Immature natural killer cell (primary cell): ENCODE measurements around the gene GARIN5B. TPM values are rescaled to one million over a fixed set of nuclear protein-coding genes. Genes with fewer than 3 reads are reported as not detected.

Experiments
- DNase-seq, 3 donors: peaks; one replicate each; pipeline ENCODE4 v3.0.0; 2022; ENCODE audit warnings: mixed read lengths in 1 of 3
- H3K27ac Mint-ChIP-seq, 6 donors: one replicate each; pipeline ENCODE4 v1.8.0; 2020; ENCODE audit warnings: mixed read lengths in 6 of 6, mild to moderate bottlenecking in 5 of 6, inconsistent platforms in 4 of 6, moderate library complexity in 3 of 6
- H3K27me3 Mint-ChIP-seq, 3 donors: one replicate each; pipeline ENCODE4 v1.8.0; 2020 to 2021; ENCODE audit warnings: low read depth in 3 of 3, mild to moderate bottlenecking in 3 of 3, mixed read lengths in 3 of 3, moderate library complexity in 3 of 3, inconsistent platforms in 1 of 3
- H3K36me3 Mint-ChIP-seq, 3 donors: one replicate each; pipeline ENCODE4 v1.8.0; 2020; ENCODE audit warnings: mixed read lengths in 3 of 3, inconsistent platforms in 2 of 3, mild to moderate bottlenecking in 2 of 3
- H3K4me1 Mint-ChIP-seq, 2 donors: one replicate each; pipeline ENCODE4 v1.8.0; 2020; ENCODE audit warnings: inconsistent platforms in 2 of 2, mild to moderate bottlenecking in 2 of 2, mixed read lengths in 2 of 2, moderate library complexity in 1 of 2
- H3K4me3 Mint-ChIP-seq, 5 donors: one replicate each; pipeline ENCODE4 v1.8.0; 2020; ENCODE audit warnings: mild to moderate bottlenecking in 5 of 5, mixed read lengths in 5 of 5, inconsistent platforms in 3 of 5, moderate library complexity in 3 of 5
- H3K9me3 Mint-ChIP-seq, 6 donors: one replicate each; pipeline ENCODE4 v1.8.0; 2020; ENCODE audit warnings: mild to moderate bottlenecking in 6 of 6, mixed read lengths in 6 of 6, inconsistent platforms in 4 of 6, moderate library complexity in 3 of 6
- polyA plus RNA-seq, 3 donors: library from polyadenylated mRNA; unstranded; fragments of 300-500 nt; fragmentation: Illumina TruSeq; gene quantifications; one replicate each; pipeline ENCODE4 v1.2.3, GENCODE V29; 2021

GARIN5B gene
- polyA plus RNA-seq, 3 donors from 2014 or later: not detected

DNA sequence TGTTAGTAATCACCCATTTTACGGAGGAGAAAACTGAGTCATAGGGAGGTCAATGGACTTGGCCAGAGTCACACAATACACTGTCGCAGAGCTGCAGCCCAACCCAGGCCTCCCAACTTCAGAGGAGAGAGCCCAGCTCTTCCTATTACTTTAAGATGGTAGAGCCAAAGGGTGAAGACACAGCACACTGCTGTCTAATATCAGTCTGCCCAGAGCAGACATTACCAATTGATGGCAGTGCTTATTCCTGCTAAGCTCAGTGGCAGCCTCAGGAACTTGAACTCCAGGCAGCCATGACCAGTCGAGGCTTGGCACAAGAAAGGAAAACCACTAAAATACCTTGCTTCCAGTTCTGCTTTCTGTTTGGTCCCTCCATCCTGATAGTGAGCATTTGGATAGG, 56.3 kb downstream of the GARIN5B start:
- Mint-ChIP-seq H3K4me3 (no peak overlapping the region), H3K27me3 (peaks cover 2 to 3% (median 3%) of the 10 kb centered on the region in 3 donors), H3K9me3 (no peaks in the 10 kb centered on the region), H3K36me3 (peaks cover 0 to 4% (median 0%) of the 10 kb centered on the region in 3 donors), H3K4me1 (peaks cover 4 to 6% of the 10 kb centered on the region in 2 donors), H3K27ac (no peak overlapping the region)
- DNase-seq: no peak

DNA sequence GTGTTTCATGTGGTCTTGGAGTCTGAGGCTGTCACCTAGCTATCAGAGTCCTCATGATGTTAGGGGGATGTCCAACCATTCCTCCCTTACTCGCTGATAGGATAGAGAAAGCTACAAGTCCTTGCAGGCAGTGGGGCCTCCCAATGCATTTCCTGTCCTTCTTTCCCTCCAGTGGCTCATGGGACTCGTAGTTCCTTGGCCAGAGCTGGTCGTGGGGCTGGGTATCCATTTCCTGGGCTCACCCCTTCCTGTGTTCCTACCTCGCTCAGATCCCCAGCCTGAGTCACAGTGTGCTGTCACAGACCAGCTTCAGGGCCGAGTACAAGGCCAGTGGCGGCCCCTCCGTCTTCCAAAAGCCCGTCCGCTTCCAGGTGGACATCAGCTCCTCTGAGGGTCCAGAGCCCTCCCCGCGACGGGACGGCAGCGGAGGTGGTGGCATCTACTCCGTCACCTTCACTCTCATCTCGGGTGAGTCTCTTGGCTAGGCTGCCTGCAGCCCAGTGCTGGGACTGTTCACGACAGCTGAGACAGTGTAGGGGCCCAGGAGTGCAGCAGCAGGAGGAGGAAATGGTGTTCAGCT, 57.0 kb downstream of the GARIN5B start:
- Mint-ChIP-seq H3K27ac (no peak overlapping the region), H3K4me1 (peaks cover 11% of the 10 kb centered on the region in 2 donors), H3K4me3 (no peak overlapping the region), H3K27me3 (peaks cover 4 to 5% (median 5%) of the 10 kb centered on the region in 3 donors), H3K36me3 (peaks cover 0 to 4% (median 0%) of the 10 kb centered on the region in 3 donors), H3K9me3 (no peaks in the 10 kb centered on the region)
- no peak for DNase-seq

DNA sequence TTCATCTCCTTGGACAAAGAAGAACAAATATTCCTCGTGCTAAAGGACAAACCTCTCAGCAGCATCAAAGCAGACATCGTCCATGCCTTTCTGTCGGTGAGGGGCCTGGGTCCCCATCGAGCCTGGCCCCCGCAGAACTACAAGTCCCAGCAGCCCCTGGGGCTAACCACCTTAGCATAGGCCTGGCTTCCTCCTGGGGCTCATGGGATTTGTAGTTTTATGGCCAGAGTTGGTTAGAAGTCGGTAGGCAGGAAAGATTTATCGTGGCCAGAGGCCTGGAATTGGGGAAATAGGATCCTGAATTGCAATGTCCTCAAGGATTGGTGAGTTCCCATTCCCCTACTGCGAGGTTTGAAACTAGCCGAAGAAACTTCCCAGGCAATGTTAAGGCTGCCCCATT, 57.6 kb downstream of the GARIN5B start:
- Mint-ChIP-seq H3K4me3 (peak overlapping the region in 1 of 5 donors; percentile 41), H3K36me3 (peaks cover 0 to 4% (median 0%) of the 10 kb centered on the region in 3 donors)

DNA sequence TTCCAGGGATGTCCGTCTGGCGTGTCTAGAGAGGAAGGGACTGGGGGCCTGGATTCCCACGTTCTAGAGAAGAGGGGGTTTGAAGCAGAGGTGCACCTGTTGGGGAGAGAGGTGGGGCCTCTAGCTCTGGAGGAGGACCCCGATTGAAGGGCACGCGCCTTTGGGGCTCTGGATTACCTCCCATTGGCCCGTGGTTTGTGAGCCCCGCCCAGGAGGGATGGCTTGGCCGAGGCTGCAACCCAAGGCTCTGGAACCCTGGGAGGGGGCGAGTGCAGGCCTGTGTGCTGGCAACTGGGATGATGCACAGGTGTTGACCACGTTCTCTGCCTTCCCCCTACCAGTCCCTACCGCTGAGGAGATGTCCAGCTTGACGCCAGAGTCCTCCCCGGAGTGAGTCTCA, 58.1 kb downstream of the GARIN5B start:
- Mint-ChIP-seq H3K4me3 (no peak overlapping the region), H3K4me1 (peaks cover 11 to 12% of the 10 kb centered on the region in 2 donors), H3K36me3 (no peaks in the 10 kb centered on the region), H3K27me3 (peaks cover 5 to 7% (median 5%) of the 10 kb centered on the region in 3 donors), H3K9me3 (no peaks in the 10 kb centered on the region), H3K27ac (no peak overlapping the region)
- no peak for DNase-seq

More for the DNA sequence above, 57.6 kb downstream of the GARIN5B start:
- H3K9me3 Mint-ChIP-seq: no peaks in the 10 kb centered on the region
- H3K4me1 Mint-ChIP-seq: peaks cover 11 to 12% of the 10 kb centered on the region in 2 donors
- peaks cover 5 to 7% (median 5%) of the 10 kb centered on the region in 3 donors for H3K27me3 Mint-ChIP-seq
- peak; percentile 31 to 40 (median 32) for DNase-seq
- peak overlapping the region in 2 of 6 donors; percentile 20 to 32 for H3K27ac Mint-ChIP-seq

Other genes with a start within 250 kb of the GARIN5B start
- gene PPP1R12C, start 245.6 kb downstream of the GARIN5B start, polyA plus RNA-seq: 1 to 10 TPM in 2 of 3 donors, under 1 TPM in 1; 0.63 to 8.5 (median 3.5) TPM
- not detected for gene TNNT1, start 214.1 kb downstream of the GARIN5B start, polyA plus RNA-seq
- gene TNNI3, start 205.5 kb downstream of the GARIN5B start, polyA plus RNA-seq: 1 to 10 TPM in 1 of 3 donors, not detected in 2; 1.5 TPM
- gene DNAAF3, start 196.6 kb downstream of the GARIN5B start, polyA plus RNA-seq: not detected
- under 1 TPM in 2 of 3 donors, not detected in 1; 0.55 to 0.96 TPM for gene SYT5, start 183.0 kb downstream of the GARIN5B start, polyA plus RNA-seq
- gene PTPRH, start 153.8 kb downstream of the GARIN5B start, polyA plus RNA-seq: not detected
- gene TMEM86B, start 134.5 kb downstream of the GARIN5B start, polyA plus RNA-seq: 1 to 10 TPM in 1 of 3 donors, under 1 TPM in 1, not detected in 1; 0.59 to 2.4 TPM
- gene PPP6R1, start 104.2 kb downstream of the GARIN5B start, polyA plus RNA-seq: 100 to 1,000 TPM in 1 of 3 donors, 10 to 100 TPM in 2; 43.1 to 123 (median 47.9) TPM
- 10 to 100 TPM; 42.6 to 46.7 (median 46.3) TPM for gene HSPBP1, start 83.2 kb downstream of the GARIN5B start, polyA plus RNA-seq
- gene BRSK1, start 79.3 kb downstream of the GARIN5B start, polyA plus RNA-seq: not detected
- not detected for gene TMEM150B, start 37.9 kb downstream of the GARIN5B start, polyA plus RNA-seq
- 1 to 10 TPM in 2 of 3 donors, under 1 TPM in 1; 0.79 to 2.2 (median 2.1) TPM for gene KMT5C, start 23.4 kb downstream of the GARIN5B start, polyA plus RNA-seq
- gene COX6B2, start 8.5 kb downstream of the GARIN5B start, polyA plus RNA-seq: under 1 TPM in 1 of 3 donors, not detected in 2; 0.16 TPM
- not detected for gene IL11, start 7.2 kb upstream of the GARIN5B start, polyA plus RNA-seq
- not detected for gene TMEM190, start 13.6 kb upstream of the GARIN5B start, polyA plus RNA-seq
- gene TMEM238, start 21.0 kb upstream of the GARIN5B start, polyA plus RNA-seq: 1 to 10 TPM in 1 of 3 donors, not detected in 2; 1.0 TPM
- gene RPL28, start 22.7 kb upstream of the GARIN5B start, polyA plus RNA-seq: 100 to 1,000 TPM; 118 to 365 (median 350) TPM
- 10 to 100 TPM; 40.2 to 72.1 (median 47.0) TPM for gene UBE2S, start 44.5 kb upstream of the GARIN5B start, polyA plus RNA-seq
- not detected for gene SHISA7, start 80.0 kb upstream of the GARIN5B start, polyA plus RNA-seq
- gene ISOC2, start 98.4 kb upstream of the GARIN5B start, polyA plus RNA-seq: 10 to 100 TPM; 30.4 to 46.0 (median 34.2) TPM
- gene C19orf85, start 101.5 kb upstream of the GARIN5B start, polyA plus RNA-seq: not detected
- under 1 TPM; 0.14 to 0.72 (median 0.21) TPM for gene ZNF628, start 113.4 kb upstream of the GARIN5B start, polyA plus RNA-seq
- gene NAT14, start 121.9 kb upstream of the GARIN5B start, polyA plus RNA-seq: 1 to 10 TPM in 2 of 3 donors, not detected in 1; 2.7 to 4.8 TPM
- not detected for gene SSC5D, start 125.2 kb upstream of the GARIN5B start, polyA plus RNA-seq
- gene SBK2, start 173.9 kb upstream of the GARIN5B start, polyA plus RNA-seq: not detected
- not detected for gene SBK3, start 182.3 kb upstream of the GARIN5B start, polyA plus RNA-seq
- gene ZNF579, start 217.6 kb upstream of the GARIN5B start, polyA plus RNA-seq: under 1 TPM in 2 of 3 donors, not detected in 1; 0.19 to 0.64 TPM
- gene FIZ1, start 236.3 kb upstream of the GARIN5B start, polyA plus RNA-seq: 1 to 10 TPM in 2 of 3 donors, under 1 TPM in 1; 0.63 to 1.7 (median 1.0) TPM
- 10 to 100 TPM; 23.9 to 36.4 (median 31.7) TPM for gene ZNF524, start 237.0 kb upstream of the GARIN5B start, polyA plus RNA-seq
- gene ZNF865, start 242.4 kb upstream of the GARIN5B start, polyA plus RNA-seq: under 1 TPM in 2 of 3 donors, not detected in 1; 0.08 to 0.18 TPM